ENCODE results near the gene TSPAN1.

GRCh38 chr1:46186076-46186475, 11.2 kb downstream of the TSPAN1 start:
- TF ChIP-seq, protein P1, sequence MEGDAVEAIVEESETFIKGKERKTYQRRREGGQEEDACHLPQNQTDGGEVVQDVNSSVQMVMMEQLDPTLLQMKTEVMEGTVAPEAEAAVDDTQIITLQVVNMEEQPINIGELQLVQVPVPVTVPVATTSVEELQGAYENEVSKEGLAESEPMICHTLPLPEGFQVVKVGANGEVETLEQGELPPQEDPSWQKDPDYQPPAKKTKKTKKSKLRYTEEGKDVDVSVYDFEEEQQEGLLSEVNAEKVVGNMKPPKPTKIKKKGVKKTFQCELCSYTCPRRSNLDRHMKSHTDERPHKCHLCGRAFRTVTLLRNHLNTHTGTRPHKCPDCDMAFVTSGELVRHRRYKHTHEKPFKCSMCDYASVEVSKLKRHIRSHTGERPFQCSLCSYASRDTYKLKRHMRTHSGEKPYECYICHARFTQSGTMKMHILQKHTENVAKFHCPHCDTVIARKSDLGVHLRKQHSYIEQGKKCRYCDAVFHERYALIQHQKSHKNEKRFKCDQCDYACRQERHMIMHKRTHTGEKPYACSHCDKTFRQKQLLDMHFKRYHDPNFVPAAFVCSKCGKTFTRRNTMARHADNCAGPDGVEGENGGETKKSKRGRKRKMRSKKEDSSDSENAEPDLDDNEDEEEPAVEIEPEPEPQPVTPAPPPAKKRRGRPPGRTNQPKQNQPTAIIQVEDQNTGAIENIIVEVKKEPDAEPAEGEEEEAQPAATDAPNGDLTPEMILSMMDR (IDR thresholded peaks at IDR 0.05; ENCODE audit: poor library complexity): no peak
- TF ChIP-seq EZH2 (IDR thresholded peaks at IDR 0.05; ENCODE audit: borderline replicate concordance) (no peak), EZH2phosphoT487 (IDR thresholded peaks at IDR 0.05; ENCODE audit: low read depth, severe bottlenecking, unreplicated experiment) (no peak)
